Fibroblast of upper back skin (primary cell): ENCODE results near the gene GJD4.

Source experiments
- DNase-seq: peaks from one replicate; pipeline ENCODE4 v3.0.0-alpha.2; 2013

The GJD4 gene

DNA sequence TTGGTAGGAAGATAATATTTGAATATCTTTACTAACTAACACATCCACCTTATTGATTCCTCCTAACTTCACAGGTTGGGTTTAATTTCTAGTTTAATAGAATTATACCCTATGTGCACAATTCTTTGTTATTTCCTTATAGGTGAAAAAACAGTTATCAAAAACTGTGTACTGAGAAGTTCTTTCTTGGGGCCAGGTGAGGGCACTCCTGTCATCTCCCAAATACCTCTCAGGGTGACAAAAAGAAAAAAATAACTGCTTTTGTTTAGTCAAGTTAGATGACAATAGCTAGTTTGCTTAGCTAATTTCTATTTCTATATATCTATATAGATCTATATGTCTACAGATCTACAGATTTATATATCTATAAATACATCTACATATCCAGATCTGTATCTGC, 26.9 kb downstream of the GJD4 start:
- no peak for DNase-seq

DNA sequence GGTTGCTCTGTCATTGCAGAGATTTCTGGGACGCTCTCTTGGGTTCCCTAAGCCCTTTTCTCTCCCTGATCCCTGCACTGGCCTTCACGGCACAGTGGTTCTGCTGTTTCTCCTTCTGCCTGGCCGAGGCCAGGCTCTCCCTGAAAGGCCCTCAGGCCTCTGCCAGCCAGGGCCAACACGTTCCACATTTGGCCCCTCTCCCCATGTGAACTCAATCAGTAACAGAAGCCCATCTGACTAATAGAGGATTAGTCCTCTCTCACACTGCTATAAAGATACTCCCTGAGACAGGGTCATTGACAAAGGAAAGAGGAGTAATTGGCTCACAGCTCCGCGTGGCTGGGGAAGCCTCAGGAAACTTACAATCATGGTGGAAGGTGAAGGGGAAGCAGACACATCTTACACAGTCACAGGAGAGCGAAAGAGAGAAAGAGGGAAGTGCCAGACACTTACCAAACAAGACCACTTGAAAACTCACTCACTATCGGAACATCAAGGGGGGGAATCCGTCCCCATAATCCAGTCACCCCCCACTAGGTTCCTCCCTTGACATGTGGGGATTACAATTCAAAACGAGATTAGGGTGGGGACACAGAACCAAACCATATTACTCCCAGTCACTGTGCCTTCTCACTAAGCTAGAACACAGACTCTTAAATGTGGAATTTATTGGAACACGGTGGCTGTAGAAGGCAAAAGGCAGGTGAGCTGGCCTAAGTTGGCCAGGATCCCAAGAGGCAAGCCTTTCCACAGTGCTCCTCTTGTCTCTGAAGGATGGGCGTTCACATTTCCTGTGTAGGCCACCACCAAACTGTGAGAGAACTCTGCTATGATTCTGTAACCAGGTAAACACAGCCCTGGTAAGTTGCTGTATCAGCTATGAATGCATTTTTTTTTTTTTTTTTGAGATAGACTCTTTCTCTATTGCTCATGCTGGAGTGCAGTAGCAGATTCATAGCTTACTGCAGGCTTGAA, 28.2 kb downstream of the GJD4 start:
- no peak for DNase-seq

DNA sequence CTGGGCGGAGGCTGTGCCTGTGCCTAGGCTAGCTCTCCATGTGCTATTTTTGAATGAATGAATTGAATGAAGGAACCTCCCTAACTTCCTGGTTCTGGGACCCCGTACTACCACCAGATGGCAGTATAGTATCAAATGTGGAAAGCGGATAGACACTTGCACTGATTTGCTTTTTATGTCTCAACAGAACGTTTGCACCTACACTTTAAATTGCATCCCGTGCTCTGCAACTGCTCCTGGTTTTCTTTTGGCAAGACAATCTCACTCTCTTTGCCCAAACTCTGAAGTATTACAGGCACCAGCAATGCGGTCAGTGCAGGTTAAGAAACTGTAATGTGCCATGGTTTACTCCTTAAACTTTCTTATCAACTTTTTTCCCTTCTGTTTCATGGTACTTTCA, 30.4 kb downstream of the GJD4 start:
- DNase-seq = peak; percentile 74

DNA sequence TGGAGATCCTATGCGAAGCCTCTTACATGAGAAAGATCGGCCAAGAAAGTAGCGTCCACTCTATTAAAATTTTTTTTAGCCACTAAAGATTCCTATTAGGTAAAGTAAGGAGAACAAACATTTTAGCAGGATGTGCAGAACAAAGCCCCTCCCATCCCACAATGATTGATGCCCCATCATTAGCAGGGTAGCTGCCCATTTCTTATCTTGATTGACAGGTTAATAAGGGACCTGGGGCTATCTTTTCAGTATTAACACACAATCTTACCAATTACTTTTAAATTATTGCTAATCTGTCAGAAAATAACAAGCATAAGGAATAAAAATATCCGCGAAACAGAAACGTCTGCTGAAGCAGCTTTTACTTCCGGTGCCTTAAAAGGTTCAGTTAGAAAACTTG, 31.8 kb downstream of the GJD4 start:
- DNase-seq = no peak

DNA sequence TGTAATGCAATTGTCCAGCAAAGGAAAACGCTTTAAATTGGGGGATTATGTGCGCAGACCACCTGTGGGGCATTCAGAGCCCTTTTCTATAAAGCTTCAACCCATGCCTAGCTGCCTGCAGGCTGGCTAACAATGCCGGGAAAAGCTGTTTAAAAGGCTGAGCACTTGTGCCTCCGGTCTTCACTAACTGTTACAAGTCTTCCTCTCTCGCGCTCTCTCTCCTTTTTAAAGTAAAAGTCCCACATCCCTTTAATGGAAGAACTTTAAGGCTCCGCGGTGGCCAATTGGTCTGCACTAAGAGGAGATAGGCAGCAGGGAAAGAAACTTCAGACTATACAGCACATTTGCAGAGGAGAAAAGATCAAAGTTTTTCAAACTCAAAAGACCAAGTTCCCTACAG, 32.3 kb downstream of the GJD4 start:
- DNase-seq = no peak

DNA sequence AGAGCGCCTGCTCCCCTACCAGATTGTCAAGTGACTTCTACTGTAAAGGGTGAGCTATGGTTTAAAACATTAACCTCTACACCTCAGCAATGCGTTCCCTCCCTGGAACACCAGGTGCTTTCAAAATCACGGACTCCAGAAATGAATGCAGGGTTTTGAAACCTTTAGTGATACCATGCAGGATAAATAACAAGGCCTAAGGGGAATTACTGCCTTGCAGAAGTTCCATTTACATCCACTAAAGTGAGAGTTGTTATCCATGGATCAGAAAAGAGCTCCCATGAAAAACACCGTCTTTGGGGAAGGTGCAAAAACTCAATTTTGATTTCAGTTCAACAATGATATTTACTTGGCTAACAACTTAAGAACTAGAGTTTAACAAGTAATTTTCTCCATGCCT, 33.0 kb downstream of the GJD4 start:
- DNase-seq = no peak

DNA sequence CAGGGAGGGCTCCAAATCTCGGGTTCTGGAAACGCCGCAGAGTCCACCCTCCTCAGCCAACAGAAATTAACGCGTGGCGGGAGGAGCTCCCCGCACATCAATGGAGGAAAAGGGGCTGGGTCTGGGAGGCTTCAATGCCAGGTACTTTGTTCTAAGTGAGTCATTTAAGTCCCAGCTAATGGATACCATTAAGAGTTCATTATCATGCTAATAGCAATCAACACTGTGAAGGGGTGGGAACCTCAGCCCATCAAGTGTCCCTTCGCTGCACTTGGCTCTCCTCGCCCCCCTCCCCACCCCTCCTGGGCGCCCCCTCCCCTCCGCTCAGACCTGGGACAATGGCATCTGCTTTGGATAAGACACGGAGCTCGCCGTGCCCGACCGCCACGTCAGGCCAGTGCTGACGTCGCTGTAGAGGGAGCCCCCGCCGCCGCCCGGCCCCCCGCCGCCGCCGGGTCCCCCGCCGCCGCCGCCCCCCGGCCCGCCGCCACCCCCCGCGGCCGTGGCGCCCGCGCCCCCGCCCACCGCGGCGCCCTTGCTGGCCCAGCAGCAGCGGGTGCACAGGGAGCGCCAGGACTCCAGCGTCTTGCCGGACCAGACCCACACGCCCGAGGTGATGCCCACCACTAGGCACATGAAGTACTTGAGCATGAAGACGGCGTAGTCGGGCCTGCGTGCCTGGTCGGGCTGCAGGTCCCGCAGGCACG, 34.0 kb downstream of the GJD4 start:
- no peak for DNase-seq

DNA sequence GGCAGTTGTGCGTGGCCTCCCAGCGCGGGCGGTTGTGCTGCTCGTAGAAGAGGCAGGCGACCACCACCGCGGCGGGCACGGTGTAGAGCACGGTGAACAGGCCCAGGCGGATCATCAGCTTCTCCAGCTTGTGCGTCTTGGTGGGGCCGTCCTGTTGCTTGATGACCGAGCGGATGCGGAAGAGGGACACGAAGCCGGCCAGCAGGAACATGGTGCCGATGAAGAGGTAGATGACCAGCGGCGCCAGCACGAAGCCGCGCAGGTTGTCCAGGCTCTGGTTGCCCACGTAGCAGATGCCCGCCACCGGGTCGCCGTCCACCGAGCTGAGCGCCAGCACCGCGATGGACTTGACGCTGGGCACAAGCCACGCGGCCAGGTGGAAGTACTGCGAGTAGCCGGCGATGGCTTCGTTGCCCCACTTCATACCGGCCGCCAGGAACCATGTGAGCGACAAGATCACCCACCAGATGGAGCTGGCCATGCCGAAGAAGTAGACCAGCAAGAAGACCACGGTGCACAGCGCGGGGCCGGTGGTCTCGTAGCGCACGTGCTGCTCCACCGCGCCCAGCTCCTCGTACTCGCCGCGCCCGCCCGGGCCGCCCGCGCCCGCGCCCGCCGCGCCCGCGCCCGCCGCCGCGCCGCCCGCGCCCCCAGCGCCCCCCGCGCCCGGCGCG, 34.7 kb downstream of the GJD4 start:
- DNase-seq = peak; percentile 27

DNA sequence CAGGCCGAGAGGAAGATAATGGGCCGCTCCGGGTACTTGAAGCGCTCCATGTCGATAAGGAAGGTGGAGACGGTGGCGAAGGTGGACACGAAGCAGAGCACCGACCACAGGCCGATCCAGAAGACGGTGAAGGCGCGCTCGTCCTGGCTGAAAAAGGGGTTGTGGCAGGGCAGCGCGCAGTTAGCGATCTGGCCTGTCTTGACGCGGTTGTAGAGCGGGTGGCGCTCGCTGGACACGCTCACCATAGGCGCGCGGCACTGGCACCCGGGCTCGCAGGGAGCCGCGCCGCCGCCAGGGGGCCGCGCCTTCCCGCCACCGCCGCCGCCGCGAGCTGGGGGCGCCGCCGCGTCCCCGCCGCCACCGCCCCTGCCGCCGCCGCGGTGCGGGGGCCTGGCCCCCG, 35.3 kb downstream of the GJD4 start:
- peak; percentile 55 for DNase-seq

DNA sequence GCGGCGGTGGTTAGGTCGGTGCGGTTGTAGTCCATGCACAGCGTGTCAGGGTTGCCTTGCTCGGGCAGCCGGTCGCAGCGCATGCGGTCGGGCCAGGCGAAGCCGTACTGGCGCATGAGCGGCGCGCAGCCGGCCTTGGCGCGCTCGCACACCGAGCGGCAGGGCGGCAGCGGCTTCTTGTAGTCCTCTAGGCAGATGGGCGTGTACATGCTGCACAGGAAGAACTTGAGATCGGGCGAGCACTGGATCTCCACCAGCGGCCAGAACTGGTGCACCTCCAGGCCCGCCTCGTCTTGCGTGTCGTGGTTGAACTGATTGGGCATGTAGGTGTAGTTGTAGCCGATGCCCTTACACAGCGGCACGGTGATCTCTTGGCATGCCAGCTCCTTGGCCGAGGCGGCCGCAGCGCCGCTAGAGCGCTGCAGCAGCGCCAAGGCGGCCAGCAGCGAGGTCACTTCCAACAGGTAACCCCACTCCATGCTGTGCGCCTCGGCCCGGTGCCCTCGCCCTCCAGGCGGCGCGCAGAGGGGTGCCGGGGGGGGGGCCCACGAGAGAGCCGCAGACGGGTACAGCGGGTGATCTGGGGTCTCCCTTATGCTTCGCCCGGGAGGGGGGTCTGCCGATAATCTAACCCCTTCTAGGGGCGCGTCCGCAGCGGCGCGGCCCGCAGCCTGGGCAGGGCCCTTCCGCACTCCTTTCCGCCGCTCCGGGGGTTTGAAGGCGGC, 36.0 kb downstream of the GJD4 start:
- DNase-seq = peak; percentile 78

DNA sequence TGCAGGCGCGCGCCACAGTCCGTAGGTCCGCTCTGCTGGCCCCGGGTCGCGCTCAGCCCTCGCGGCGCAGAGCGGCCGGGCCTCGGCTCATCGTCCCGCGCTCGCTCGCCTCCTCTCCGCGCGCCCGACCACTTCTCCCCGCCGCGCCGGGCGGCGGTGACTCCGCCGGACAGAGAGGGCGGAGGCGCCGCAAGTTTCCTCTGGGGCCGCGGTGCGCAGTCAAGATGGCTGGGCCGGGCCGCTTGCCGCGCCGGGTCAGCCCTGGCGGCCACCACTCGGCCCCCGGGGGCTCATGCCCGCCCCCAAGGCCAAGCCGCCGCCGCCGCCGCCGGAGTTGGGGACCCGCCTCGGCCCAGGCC, 36.5 kb downstream of the GJD4 start:
- peak; percentile 23 for DNase-seq

DNA sequence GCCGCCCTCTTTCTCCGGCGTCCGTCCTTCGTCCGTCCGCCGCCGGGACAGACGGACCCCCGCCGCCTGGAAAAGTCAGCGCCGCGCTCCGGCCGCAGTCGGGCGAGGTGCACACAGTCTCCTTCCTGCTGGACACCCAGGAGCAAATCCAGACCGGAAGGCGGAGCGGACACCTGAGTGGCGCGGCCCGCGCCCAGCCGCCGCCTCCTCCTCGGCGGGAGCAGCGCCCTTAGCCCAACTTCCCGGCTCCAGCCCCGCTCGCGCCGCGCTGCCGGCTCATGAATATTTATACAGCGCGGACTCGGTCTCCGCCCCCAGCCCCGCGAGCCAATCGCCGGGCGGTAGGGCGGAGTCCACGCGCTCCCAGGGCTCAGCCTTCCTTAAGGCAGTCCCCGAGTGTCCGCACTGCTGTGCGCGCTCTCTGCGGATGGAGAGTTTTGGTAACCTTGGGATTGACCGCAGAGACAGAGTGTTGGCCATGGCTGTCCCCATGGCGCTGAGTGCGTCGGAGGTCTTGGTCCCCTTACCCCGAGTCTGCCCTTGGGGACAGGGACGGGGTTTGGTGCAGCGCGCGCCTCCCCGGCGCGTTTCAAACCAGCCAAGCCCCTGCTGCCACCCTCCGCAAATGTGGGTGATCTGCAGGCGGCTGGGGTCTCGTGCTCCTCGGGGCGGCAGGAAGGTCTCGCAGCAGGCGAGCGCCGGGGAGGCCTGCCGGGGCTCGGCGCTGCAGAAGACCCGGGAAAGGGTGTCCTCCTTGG, 37.1 kb downstream of the GJD4 start, which contains the start of gene FZD8:
Gene FZD8, minus strand, starts transcription at position 262 of the 758 bp plus-strand sequence. CDS start 867 bp downstream, outside the sequence.
- peak; percentile 88 for DNase-seq

DNA sequence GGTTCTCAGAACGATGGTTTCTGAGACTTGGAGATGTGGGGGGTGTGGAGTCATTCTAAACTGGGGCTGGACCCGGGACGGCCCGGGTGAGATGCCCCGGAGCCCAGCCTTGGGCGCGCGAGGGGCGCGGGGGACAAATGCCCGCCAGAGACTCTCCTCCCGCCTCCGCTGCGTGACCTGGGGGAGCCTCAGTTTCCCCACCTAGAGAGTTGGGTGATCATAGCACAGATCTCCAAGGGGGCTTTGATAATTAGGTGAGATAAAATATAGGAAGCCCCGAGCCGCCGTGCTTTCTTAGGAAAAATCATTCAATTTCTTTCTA, 37.6 kb downstream of the GJD4 start:
- DNase-seq = no peak

DNA sequence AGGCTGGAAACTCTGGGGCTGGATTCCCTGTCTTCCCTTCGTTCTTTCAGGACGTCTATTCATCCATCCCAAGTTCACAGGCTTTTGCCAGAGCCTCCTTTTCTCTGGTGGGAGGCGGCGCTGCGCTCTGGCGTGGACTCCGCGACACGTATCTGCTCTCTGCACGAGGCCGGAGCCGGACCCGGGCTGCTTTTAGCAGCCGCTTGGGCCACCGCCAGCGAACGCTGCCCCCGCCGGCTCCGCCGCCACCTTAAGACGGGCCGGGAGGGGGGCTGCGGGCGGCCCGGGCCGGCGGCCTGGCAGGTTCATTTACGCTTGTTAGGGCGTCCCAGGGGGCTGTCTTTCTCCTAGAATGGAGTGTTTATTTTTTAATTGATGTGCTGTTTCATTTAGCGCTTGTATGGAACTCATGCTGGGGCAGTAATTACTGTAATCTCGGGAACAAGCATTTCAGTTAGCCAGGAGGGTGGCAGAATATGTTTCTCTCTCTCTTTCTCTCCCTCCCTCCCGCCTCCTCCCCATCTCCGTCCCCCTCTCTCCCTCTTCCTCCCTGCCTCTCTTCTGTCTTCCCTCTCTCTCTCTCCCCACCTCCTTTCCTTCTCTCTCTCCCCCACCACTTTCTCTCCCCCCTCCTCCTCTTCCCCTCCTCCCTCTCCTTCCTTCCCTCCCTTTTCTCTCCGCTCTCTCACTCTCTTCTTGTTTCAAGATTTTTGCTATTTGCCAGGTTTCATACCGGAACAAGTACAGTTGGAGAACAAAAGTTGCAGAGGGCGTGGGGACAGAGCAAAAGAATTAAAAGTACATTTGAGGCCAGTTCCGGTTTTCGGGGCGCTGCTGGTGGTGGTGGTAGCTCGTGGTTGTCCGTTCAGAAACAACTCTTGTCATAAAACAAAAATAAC, 38.3 kb downstream of the GJD4 start:
- peak; percentile 45 for DNase-seq

DNA sequence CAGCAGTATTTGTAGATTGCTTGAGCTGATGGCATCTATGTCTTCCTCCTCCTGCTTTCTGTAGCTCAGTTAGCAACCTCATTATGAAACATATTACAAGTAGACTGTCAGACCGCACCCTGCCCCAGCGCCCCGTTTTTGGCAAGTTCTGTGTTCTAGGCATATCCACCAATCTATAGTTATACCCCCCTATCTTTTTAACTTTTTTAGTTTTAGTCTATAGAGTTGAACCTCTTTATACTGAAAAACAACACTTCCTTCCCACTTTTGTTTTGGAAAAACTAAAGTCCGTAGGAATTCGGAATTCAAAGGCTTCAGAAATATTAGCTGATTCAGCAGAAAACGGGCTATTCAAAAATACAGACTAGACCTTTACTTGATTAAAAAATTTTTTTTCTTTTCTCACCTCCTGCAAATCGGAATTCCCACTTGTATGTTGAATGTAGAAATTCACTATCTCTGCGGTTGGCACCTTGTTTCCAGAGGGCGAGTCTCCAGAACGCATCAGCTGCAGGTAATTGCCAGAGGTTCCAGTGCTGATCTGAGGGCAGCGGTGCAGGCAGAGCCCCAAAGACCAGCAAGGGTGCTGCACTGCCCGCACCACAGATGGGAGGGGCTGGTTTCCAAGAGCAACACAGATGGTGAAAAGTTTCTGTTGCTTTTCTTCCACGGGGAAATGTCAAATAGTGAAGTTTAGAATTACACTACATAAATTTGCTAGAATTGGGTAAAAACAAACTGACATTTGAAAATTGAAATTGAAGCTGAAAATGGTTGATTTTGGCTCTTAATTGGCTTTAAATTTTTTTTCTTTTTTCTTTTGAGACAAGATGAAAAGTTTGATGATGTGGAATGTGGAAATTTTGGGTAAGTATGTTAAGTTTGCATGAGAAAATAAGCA, 39.2 kb downstream of the GJD4 start:
- no peak for DNase-seq

DNA sequence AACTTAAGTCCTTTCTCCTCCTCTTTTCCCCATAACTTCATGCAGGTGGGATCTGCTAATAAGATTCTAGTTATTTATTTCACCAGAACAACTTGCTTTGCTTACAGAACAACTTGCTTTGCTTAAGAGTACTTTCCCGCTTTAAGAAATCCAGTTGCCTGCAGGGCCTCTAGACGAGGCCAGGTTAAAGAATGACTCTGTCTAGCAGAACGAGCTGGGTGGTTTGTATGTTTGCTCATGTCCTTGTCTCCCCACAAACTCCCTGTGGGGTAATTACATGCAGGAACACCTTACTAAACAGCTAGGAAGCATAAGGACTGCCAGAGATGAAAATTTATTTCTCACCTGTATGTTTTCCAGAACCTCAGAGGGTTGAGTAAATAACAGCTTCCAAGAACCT, 45.8 kb downstream of the GJD4 start:
- DNase-seq = no peak

DNA sequence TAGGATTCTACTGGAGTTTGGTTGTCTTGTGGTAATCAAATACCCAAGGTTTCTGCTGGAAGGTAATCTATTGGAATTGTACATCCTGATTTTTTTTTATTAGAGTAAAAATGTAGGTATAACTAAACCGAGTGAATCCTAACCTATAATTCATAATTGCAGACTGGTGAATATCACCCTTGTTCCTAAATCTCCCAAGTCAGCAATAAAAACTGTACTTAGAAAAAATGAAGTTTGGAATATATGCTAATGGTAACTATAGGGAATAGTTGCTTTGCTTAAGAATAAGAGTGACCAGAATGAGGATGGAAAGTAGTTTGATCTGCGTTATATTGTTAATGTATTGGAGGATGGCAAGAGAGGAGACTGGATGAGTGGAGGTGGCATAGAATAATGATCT, 47.7 kb downstream of the GJD4 start:
- no peak for DNase-seq

DNA sequence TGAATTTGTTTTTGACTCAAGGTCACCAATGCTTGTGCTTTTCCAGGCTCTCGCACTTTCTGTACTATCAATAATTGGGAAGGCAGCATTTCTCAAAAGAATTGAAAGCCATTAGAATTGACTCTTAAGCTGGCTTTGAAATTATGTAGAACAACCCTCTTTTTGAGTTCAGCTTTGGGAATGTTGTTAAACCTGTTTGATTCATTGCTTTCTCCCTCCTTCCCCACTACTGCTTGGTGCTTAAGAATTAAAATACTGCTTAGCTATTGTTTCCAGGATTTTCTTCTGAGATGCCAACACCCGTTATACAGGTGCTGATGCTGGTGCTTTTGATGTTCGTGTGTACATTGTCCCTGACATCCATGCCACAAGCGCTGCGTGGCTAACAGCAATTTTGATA, 52.5 kb downstream of the GJD4 start:
- DNase-seq = no peak
